SK-N-MC (cell line): ENCODE results near the gene LSM2.

ENCODE experiments used
- EZH2 ChIP-seq: fragments of 200-600 bp; sonication (generic); IDR thresholded peaks from one replicate; pipeline ENCODE4 v1.6.1; 2017; ENCODE audit warnings: antibody characterized with exemption
- FOXP2 ChIP-seq: optimal IDR thresholded peaks from 2 replicates; pipeline ENCODE3; 2011; ENCODE audit warnings: mild to moderate bottlenecking, moderate library complexity; ENCODE audit not compliant: insufficient read depth; ENCODE audit errors: extremely low read length, control extremely low read depth
- POLR2AphosphoS5 ChIP-seq: IDR thresholded peaks from 2 replicates; pipeline ENCODE4 v1.6.1; 2012; ENCODE audit warnings: mild to moderate bottlenecking, low read depth, low read length, borderline replicate concordance

DNA sequence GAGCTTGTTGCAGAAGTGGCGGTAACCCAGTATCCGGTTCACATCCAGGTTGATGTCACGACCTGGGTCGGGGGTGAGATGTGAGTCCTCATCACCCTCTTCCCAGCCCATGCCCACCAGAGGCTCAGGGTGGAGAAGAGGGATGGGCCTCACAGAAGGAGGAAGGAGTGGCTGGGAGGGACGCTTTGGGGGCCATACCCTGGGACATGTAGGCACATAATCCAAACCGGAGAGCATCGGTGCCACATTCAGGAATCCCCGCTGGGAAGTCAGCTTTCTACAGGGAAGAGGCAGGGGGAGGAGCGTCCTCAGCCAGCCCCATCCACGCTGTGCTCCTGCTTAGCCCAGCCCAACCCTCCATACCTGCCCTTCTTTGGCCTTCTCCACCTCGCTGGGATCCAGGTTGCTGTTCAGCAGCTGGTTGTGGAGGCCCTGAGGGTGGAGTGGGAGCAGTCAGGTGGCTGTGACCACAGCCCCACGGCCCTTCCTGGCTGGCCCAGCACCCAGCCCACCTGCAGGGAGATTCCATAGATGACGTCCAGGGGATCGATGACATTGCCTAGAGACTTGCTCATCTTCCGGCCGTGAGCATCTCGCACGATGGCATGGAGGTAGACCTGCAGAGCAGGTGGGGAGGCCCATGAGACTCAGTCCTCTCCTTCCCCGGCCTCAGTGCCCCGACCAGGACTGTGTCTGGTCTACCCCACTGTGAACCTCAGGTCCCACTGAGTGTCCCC, 26.1 kb downstream of the LSM2 start:
- TF ChIP-seq EZH2 (no peak), POLR2AphosphoS5 (no peak), FOXP2 (no peak)
